Panc1 (cell line): Measurements from ENCODE around the gene MRPS11. TPM values are rescaled to one million over a fixed set of nuclear protein-coding genes. Genes with fewer than 3 reads are reported as not detected.

Experiments used
- ATAC-seq: fragments of 200-7000 bp; cut with Tn5 transposase; 2 replicates; pipeline ENCODE4 v1.9.1; 2020; ENCODE audit warnings: mild to moderate bottlenecking, moderate library complexity
- BruUV-seq: library from RNA; stranded (reverse); fragments of 400-500 nt; replicated peaks from 2 replicates; lab custom pipeline; 2021; lab: Mats Ljungman, UMichigan
- CTCF ChIA-PET: fragments of 300-600 bp; sonication (Branson Sonifier 250); formaldehyde crosslinking; loops from one replicate; lab custom pipeline; 2022; ENCODE audit warnings: antibody characterized with exemption; lab: Charles Lee
- POLR2A ChIA-PET: fragments of 300-600 bp; sonication (Branson Sonifier 250); formaldehyde crosslinking; loops from one replicate; lab custom pipeline; 2022; ENCODE audit warnings: antibody characterized with exemption; lab: Charles Lee
- DNase-seq: peaks from one replicate; pipeline ENCODE4 v3.0.0-alpha.2; 2010; ENCODE audit warnings: low read depth, low spot score
- H3K27ac ChIP-seq: 2 replicates; pipeline ENCODE4 v1.5.1; 2011; ENCODE audit warnings: mild to moderate bottlenecking, low read length, inconsistent platforms
- H3K27me3 ChIP-seq: fragments of 200-500 bp; sonication (Bioruptor generic); 2 replicates; pipeline ENCODE4 v1.6.0; 2014; ENCODE audit warnings: low read length, inconsistent platforms; ENCODE audit not compliant: control insufficient read depth, insufficient read depth
- H3K36me3 ChIP-seq: fragments of 200-500 bp; sonication (Bioruptor generic); 2 replicates; pipeline ENCODE4 v1.5.1; 2014; ENCODE audit warnings: inconsistent platforms, mild to moderate bottlenecking, low read length, moderate library complexity; ENCODE audit not compliant: control insufficient read depth, insufficient read depth
- H3K4me1 ChIP-seq: 2 replicates; pipeline ENCODE4 v1.5.1; 2011; ENCODE audit warnings: inconsistent platforms, mild to moderate bottlenecking, low read length, moderate library complexity; ENCODE audit not compliant: control insufficient read depth, insufficient read depth
- H3K4me3 ChIP-seq, 2 experiments: 2 replicates each; pipeline ENCODE4 v1.5.1; 2011 to 2012; ENCODE audit warnings: low read depth in 2 of 2, low read length in 2 of 2, mild to moderate bottlenecking in 2 of 2, inconsistent platforms in 1 of 2, moderate library complexity in 1 of 2
- H3K9me3 ChIP-seq: fragments of 200-500 bp; sonication (Bioruptor generic); 2 replicates; pipeline ENCODE4 v1.5.1; 2014; ENCODE audit warnings: low read depth, mild to moderate bottlenecking, inconsistent platforms, low read length, moderate library complexity; ENCODE audit not compliant: control insufficient read depth, insufficient read depth
- POLR2AphosphoS5 ChIP-seq: IDR thresholded peaks from 2 replicates; pipeline ENCODE4 v1.6.1; 2012; ENCODE audit warnings: mild to moderate bottlenecking, low read depth, low read length, moderate library complexity
- SIN3A ChIP-seq: IDR thresholded peaks from 2 replicates; pipeline ENCODE4 v1.6.1; 2012; ENCODE audit warnings: low read depth, mild to moderate bottlenecking, low read length, moderate library complexity, borderline replicate concordance; ENCODE audit not compliant: insufficient read depth
- TCF7L2 ChIP-seq: IDR thresholded peaks from 2 replicates; pipeline ENCODE4 v1.6.1; 2011; ENCODE audit warnings: mild to moderate bottlenecking, low read depth, low read length, inconsistent platforms
- in situ Hi-C: cut with HindIII; loops from 2 replicates; pipeline ENCODE4 v1.10.0; 2016; ENCODE audit warnings: low sequenced_read_pairs, low pct_unique_long_range_greater_than_20kb
- intact Hi-C: fragments of 100-400 bp; cut with micrococcal nuclease; formaldehyde crosslinking; loops from one replicate; pipeline ENCODE4 v1.10.0; 2022; ENCODE audit not compliant: unreplicated experiment
- total RNA-seq: library from RNA; stranded (reverse); gene quantifications from one replicate; pipeline ENCODE4 v1.2.1, GENCODE V29; 2021; ENCODE audit not compliant: unreplicated experiment
- TF ChIP-seq, protein P1 (sequence below): fragments of 450-650 bp; IDR thresholded peaks from 2 replicates; pipeline ENCODE4 v1.5.1; 2017; ENCODE audit warnings: mild to moderate bottlenecking
- TF ChIP-seq, protein P2 (sequence below), 2 experiments: IDR thresholded peaks; 2 replicates each; pipeline ENCODE4 v1.6.1; 2011 to 2012; ENCODE audit warnings: low read depth in 2 of 2, control low read depth in 1 of 2, low read length in 1 of 2, mild to moderate bottlenecking in 1 of 2, moderate library complexity in 1 of 2; ENCODE audit not compliant: insufficient read depth in 1 of 2

The MRPS11 gene
- total RNA-seq, 1 experiment from 2014 or later: 76.9 TPM

DNA sequence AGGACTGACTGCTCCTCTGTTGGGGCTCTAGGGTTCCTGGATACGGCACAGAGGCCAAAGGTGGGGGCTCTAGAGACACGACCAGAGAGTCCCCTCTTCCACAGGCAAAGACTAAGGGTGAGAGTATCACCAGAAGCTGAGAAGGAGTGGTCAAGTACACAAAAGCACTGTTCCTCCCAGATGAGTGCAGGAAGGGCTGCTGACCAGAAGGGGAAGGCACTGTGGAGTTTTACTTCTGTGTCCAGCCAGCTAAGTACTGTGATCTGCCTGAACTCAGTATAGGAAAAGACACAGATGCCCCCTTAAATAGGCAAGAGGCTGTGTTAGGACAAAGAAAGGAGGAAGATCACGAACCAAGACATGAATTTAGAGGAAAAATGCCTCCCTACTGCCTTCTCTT lies 11.7 kb downstream of the MRPS11 start:
- Histone ChIP-seq H3K36me3 (peaks cover 3% of the 10 kb centered on the region; the same call in 1 of the 2 replicates), H3K4me3 (no peak overlapping the region), H3K27ac (no peak overlapping the region), H3K9me3 (no peaks in the 10 kb centered on the region), H3K27me3 (no peaks in the 10 kb centered on the region), H3K4me1 (no peaks in the 10 kb centered on the region)
- intact Hi-C loops (no loop called here), in situ Hi-C loops (no loop called here)
- no peak for TF ChIP-seq POLR2AphosphoS5
- no peak for TF ChIP-seq SIN3A
- TF ChIP-seq, protein P1, sequence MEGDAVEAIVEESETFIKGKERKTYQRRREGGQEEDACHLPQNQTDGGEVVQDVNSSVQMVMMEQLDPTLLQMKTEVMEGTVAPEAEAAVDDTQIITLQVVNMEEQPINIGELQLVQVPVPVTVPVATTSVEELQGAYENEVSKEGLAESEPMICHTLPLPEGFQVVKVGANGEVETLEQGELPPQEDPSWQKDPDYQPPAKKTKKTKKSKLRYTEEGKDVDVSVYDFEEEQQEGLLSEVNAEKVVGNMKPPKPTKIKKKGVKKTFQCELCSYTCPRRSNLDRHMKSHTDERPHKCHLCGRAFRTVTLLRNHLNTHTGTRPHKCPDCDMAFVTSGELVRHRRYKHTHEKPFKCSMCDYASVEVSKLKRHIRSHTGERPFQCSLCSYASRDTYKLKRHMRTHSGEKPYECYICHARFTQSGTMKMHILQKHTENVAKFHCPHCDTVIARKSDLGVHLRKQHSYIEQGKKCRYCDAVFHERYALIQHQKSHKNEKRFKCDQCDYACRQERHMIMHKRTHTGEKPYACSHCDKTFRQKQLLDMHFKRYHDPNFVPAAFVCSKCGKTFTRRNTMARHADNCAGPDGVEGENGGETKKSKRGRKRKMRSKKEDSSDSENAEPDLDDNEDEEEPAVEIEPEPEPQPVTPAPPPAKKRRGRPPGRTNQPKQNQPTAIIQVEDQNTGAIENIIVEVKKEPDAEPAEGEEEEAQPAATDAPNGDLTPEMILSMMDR: no peak
- no peak for TF ChIP-seq TCF7L2
- BruUV-seq: no TSS peak
- ATAC-seq (peak; percentile 57; the same call in 1 of the 2 replicates), DNase-seq (no peak)
- CTCF ChIA-PET: interaction anchor here (0.5 to 0.6 kb wide), 2 partner anchors 171 to 177 kb away, joined by 3 to 4 read pairs; no protein-coding TSS in a partner anchor
- POLR2A ChIA-PET: no interaction called here

DNA sequence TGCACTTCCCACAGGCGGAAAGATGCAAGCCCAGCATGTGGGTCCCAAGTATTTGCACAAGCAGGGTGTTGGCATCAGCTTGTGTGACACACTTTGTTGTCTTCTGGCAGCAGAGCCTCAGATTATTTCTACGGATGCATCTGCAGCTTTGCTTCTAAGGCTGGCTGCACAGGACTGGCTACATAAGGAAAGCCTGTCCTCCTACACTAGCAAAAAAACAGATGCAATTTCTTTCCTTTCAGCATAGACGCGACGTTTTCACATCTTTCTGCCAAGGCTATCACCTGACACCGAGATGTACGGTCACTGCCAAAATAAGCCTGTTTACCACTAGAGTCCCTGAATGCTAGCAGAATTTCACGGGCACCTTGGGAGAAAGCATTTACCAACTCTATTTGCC lies 13.5 kb downstream of the MRPS11 start:
- Histone ChIP-seq H3K27ac (no peak overlapping the region), H3K9me3 (no peaks in the 10 kb centered on the region), H3K4me1 (no peaks in the 10 kb centered on the region), H3K36me3 (peaks cover 3% of the 10 kb centered on the region; the same call in 1 of the 2 replicates), H3K27me3 (no peaks in the 10 kb centered on the region), H3K4me3 (no peak overlapping the region)
- CTCF ChIA-PET: no interaction called here
- DNase-seq: no peak
- intact Hi-C loops: loop anchor here (10.0 kb wide), 1 partner anchor 354 kb away; no protein-coding TSS in a partner anchor
- TF ChIP-seq, protein P2, sequence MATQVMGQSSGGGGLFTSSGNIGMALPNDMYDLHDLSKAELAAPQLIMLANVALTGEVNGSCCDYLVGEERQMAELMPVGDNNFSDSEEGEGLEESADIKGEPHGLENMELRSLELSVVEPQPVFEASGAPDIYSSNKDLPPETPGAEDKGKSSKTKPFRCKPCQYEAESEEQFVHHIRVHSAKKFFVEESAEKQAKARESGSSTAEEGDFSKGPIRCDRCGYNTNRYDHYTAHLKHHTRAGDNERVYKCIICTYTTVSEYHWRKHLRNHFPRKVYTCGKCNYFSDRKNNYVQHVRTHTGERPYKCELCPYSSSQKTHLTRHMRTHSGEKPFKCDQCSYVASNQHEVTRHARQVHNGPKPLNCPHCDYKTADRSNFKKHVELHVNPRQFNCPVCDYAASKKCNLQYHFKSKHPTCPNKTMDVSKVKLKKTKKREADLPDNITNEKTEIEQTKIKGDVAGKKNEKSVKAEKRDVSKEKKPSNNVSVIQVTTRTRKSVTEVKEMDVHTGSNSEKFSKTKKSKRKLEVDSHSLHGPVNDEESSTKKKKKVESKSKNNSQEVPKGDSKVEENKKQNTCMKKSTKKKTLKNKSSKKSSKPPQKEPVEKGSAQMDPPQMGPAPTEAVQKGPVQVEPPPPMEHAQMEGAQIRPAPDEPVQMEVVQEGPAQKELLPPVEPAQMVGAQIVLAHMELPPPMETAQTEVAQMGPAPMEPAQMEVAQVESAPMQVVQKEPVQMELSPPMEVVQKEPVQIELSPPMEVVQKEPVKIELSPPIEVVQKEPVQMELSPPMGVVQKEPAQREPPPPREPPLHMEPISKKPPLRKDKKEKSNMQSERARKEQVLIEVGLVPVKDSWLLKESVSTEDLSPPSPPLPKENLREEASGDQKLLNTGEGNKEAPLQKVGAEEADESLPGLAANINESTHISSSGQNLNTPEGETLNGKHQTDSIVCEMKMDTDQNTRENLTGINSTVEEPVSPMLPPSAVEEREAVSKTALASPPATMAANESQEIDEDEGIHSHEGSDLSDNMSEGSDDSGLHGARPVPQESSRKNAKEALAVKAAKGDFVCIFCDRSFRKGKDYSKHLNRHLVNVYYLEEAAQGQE (IDR thresholded peaks at IDR 0.05; ENCODE audit: insufficient read depth in 1 of 2, low read depth in 2 of 2, low read length in 1 of 2): no peak
- TF ChIP-seq SIN3A (no peak), TCF7L2 (no peak), POLR2AphosphoS5 (no peak)
- TF ChIP-seq, protein P1: no peak
- POLR2A ChIA-PET: no interaction called here
- no TSS peak for BruUV-seq
- in situ Hi-C loops: no loop called here
- no peak for ATAC-seq
